Suppressor macrophage (primary cell): ENCODE data around the gene CCNYL1.
A peak's percentile ranks its signal among the peaks of the same experiment; 100 is the strongest.
"Not testable (repeated sequence)": the region's sequence is repeated elsewhere in the genome, so short reads cannot be mapped to it uniquely, and the experiment has no call there.

ENCODE experiments used
- DNase-seq, 4 experiments: peaks; one replicate each; pipeline ENCODE4 v3.0.0-alpha.2; 2020 to 2022

Gene CCNYL1

DNA sequence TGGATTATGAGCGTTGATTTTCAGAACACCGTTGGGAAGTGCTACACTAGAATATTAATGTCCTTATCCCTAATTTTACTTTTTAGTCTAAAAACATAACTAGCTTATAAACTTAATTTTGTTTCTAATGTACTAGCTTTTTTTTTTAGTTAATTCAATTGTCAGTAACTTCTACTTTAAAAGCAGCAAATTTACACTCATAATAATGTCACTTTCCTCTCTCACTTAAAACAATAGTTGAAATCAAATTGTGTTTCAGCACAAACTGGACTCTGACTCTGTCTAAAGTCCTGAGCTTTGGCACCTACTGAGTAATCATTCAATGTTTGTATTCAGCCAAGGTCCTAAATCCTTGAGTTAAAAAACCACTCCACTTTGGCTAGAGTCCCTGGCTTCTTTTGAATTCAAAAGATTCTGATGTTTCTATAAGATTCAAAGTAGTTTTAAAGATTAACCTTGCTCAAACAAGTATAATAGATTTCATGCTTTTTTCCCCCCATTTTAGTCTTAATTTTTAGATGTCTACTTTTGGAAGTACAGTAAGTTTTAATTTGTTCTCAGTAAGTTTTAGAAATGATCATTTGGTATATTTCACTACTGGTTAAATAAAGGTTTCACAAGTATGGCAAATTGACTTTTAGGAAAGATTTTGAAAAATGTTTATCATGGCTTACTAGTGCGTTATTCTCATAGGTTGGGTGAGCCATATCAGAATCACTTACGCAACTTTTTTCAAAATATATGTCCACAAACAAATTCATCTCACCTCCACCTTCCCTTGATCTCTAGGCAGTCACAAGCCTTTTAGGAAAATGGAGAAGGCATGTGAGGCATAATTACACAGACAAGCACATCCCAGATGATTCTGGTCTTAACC, 23.4 kb downstream of the CCNYL1 start:
- no peak for DNase-seq

DNA sequence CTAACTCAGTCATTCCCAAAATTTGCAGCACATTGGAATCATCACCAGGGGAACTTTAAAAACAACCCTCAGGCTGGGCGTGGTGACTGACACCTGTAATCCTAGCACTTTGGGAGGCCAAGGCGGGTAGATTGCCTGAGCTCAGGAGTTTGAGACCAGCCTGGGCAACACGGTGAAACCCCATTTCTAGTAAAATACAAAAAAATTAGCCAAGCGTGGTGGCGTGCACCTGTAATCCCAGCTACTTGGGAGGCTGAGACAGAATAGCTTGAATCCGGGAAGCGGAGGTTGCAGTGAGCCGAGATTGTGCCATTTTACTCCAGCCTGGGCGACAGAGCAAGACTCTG, 24.0 kb downstream of the CCNYL1 start:
- DNase-seq = not testable (repeated sequence)

DNA sequence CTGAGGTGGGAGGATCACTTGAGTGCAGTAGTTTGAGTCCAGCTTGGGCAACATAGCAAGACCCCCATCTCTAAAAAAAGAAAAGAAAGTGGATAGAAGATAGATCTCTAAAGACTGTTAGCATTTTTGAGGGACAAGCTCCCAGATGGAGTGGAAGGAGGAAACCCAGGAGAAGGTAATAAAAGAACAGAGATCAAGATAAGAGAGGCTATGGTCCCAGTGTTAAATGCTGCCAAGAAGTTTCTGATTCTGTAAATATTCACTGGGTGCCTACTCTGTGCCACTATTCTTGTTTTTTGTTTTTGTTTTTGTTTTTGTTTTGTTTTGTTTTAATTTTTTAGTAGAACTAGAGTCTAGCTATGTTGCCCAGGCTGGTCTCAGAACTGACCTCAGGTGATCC, 32.1 kb downstream of the CCNYL1 start:
- no peak for DNase-seq

DNA sequence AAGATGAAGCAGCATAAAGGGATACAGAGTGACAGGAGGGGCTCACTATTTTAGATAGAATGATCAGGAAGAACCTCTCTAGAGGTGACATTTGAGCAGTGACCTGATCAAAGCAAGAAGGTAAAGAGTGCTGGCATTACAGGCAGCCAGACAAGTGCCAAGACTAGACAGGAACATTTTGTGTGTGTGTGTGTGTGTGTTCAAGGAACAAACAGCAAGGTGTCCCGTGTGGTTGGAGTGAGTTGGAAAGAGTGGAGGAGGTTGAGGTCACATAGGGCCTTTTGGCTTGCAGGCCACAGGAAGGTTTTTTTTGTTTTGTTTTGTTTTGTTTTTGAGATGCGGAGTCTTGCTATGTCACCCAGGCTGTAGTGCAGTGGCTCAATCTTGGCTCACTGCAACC, 32.6 kb downstream of the CCNYL1 start:
- no peak for DNase-seq

DNA sequence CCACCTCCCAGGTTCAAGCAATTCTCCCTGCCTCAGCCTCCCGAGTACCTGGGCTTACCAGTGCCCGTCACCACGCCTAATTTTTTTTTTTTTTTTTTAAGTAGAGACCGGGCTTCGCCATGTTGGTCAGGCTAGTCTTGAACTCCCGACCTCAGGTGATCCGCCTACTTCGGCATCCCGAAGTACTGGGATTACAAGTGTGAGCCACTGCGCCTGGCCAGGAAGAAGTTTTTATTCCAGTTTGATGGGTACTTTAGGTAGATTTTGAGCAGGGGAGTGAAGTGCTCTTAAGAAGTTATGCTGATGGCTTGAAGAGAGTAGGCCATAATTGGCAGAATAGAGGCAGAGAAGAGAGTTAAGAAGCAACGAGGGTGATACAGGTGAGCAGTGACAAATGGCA, 33.0 kb downstream of the CCNYL1 start:
- no peak for DNase-seq

DNA sequence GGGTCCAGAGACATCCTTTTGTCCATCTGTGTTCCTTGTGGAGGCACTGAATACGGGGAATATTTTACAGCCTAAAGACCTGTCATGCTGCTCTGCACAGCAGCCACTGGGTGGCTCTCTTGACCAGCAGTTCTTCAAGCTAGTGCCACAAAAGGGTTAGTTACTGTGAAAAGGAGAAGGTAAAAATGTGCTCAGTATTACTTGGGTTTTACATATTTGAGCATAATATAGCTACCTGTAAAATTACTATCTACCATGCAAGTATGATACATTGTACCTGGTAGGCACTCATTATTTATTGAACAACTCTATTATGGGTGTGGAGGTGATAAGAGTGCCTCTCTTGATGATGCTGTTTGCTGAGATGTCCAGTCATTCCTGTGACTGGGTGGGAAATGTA, 34.7 kb downstream of the CCNYL1 start:
- peak; percentile 67 to 81 (median 80) for DNase-seq

DNA sequence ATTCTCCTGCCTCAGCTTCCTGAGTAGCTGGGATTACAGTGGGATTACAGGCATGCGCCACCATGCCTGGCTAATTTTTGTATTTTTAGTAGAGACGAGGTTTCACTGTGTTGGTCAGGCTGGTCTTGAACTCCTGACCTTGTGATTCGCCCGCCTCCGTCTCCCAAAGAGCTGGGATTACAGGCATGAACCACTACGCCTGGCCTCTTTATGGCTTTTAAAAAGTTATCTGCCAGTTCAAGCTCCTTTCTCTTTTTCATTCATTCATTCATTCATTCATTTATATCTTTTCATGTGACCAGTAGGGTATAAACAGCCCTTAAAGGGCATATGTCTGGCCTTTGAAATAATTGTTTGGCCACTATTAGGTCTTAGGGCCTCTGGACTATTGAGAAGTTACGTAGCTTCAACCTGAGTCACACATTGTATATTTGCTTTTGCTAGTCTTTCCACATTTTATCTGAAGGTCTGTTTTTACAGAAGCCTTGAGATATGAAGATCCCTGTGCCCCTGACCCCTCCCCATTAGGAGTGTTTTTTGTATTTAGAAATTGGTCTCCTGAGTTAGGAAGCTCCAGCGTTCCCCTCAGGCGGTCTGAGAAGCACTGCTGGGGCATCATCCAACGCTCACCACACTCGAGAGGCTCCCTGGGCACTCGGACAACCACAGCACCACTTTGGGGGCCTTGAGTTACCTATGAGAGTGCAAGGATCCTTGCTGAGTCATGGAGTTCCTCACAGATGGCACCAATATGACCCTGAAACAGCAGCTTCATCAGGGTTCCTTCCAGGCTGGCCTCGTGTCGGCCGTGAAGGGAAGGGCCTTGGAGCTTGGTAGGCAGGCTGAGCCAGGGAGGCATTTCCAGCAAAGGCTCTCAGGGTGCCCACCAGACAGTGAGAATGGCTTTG, 36.5 kb downstream of the CCNYL1 start:
- no peak for DNase-seq

DNA sequence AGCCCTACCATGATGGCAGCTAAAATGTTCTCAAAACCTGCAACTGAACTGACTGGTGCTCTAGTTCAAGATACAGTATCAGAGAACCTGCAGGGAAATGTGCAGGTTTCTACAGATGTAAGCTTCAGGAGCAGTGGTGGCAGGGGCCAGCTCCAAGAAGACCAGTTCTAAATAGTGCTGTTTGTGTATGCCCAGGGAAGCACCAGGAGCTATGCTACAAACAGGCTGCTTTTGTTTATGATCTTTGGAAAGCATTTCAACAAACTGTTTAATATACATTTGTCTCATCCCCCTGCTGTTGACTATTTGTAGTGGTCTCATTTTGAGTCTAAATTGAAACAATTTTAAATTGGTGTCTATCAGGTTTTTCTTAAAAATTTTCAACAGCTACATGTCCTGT, 37.6 kb downstream of the CCNYL1 start:
- no peak for DNase-seq

DNA sequence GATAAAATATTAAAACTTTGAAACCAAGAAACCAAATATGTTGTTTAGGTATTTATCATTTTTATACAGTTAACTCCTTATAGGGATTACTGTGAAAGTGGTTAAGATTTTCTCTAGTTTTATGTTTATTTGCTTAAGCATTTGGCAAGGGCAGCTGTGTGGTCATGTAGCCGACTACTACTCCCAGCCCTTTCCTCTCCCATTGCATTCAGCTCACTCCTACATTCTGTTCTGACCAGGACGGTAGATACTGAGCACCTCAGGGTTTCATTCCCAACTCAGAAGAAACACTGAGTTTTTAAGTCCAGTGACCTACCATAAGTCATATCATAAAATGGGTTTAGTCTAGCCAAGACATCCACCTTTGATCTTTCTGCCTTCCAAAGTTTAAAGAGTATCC, 38.4 kb downstream of the CCNYL1 start:
- DNase-seq = no peak

DNA sequence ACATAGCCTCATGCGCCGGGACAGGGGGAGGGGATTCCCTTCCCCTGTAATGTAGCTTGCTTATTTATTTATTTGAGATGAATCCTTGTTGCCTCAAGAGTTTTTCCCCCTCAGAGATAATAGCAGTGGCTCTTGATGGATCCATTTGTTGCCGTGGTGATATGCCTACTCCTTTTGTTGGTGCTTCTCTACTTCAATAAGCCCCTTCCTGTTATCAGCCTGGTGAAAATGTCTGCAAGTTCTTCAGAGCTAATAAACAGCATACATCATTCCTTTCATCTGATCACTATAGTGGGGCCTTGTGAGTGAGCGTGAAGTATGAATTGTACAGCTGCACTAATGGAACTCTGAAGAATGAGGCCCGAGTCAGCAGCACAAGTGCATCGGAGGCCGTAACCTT, 38.9 kb downstream of the CCNYL1 start:
- no peak for DNase-seq

DNA sequence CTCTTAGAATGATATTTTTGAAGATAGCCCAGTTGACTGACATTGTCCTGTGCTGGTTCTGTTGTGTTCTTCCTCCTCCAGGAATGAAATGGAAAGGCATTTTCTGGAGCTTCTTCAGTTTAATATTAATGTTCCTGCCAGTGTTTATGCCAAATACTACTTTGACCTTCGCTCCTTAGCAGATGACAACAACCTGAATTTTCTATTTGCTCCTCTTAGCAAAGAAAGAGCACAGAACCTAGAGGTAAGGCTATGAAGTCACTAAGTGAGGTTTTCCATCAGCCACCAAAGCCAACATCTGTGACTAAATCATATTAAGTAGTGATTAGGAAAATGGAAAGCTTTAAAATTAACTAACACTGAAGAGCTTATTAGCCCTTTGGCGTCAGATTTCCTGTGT, 39.4 kb downstream of the CCNYL1 start:
- DNase-seq = no peak

DNA sequence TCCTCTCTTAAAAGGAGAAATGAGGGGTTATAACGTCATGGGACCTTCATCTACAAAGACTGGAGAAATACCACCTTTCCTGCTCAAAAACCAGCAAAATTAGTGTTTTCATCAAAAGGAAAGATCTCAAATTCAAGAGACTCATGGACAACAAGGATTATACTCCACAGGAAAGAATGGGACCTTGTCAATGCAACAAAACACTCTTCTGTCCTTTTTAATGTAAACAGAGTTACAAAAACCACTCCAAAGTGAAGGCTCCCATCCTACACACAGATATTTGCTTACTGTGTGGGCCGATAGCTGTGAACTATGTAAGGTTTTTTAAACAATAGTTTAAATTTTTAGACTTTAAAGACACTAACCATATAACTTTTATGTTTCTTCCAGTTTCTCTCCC, 42.2 kb downstream of the CCNYL1 start:
- not testable (repeated sequence) for DNase-seq

DNA sequence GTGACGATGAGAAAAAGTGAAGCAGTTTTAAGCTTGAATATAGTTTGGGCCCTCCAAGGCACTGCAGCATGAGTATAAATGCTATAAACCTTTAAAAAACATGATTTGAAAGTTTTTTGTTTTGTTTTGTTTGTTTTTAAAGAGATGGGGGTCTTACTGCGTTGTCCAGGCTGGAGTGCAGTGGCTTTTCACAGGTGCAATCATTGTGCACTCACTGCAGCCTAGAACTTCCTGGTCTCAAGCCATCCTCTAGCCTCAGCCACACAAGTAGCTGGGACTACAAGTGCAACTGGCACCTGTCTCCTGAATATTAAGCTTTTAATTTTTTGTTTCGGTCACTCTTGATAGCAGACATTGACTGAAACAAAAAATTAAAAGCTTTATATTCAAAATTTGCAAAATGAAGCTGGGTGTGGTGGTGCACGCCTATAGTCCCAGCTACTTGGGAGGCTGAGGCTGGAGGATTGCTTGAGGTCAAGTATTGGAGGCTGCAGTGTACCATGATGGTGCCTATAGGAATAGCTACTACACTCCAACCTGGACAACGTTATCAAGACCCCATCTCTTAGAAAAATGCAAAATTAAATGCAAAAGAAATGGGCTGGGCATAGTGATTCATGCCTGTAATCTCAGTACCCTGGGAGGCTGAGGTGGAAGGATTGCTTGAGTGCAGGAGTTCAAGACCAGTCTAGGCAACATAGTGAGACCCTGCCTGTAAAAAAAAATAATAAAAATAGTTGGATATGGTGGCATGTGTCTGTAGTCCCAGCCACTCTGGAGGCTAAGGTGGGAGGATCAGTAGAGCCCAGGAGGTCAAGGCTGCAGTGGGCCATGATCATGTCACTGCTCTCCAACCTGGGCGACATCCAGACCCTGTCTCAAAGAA, 43.3 kb downstream of the CCNYL1 start:
- DNase-seq = no peak

DNA sequence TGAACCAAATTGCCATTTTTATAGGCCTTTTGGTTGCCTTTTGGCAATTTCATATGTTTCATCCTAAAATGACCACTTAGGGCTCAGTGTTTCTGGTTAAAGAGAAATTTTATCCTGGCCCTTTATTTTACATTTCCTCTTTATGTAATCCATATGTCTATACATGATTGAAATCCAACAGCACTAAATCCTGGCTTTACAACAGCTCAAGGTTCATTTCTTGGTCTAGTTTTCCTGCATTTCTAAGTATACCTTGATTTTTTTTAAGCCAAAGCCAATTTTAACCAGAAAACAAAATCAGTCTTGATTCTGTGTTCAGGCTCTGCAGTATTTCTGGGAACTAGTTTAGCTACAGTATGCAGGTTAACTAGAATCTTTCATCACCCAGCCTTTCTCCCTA, 46.6 kb downstream of the CCNYL1 start:
- no peak for DNase-seq

DNA sequence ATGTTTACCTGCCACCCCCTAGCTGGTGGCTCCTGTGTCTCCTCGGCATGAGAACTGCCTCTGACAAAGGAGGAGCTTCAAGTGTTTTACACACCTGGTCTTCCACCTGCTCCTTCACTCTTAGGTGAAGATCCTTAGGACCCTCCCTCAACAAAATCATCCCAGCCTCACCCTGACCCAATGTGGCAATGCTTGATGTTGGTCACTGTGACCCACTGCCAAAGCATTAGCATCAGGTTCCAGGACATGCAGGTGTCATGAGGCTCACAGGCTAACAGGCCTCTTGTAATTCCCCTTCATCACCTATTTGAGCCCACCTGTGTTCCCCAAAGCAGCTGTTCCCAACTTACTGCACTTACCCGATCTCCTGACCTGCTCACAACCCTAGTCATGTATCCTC, 48.5 kb downstream of the CCNYL1 start:
- DNase-seq = no peak

DNA sequence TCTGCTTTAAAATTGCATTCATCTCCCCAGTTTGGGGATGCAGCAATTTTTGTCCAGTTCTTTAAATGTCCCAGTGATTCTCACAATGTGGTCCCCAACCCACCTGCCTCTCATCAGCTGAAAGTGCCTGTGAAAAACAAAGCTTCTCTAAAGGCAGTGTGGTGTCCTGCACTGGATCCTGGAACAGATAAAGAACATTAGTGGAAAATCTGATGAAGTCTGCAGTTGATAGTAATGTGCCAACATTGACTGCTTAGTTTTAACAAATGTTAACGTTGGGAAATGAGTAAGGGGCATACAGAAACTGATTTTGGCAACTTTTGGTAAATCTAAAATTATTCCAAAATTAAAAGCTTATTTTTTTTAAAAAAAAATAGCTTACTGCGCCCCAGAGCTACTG, 49.0 kb downstream of the CCNYL1 start:
- DNase-seq = no peak

DNA sequence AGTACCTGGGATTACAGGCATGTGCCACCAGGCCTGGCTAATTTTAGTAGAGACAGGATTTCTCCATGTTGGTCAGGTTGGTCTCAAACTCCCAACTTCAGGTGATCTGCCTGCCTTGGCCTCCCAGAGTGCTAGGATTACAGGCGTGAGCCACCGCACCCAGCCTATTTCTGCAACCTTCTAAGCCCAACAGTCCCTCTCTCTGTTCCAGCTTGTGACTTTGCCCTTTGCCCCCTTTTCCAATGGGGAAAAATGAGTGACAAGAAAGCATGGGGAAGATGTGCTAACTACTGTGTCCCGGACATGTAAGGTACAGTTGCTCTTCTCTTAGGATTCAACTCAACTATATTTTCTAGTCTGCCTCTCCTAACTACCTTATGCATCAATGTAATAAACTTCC, 50.0 kb downstream of the CCNYL1 start:
- DNase-seq = not testable (repeated sequence)

DNA sequence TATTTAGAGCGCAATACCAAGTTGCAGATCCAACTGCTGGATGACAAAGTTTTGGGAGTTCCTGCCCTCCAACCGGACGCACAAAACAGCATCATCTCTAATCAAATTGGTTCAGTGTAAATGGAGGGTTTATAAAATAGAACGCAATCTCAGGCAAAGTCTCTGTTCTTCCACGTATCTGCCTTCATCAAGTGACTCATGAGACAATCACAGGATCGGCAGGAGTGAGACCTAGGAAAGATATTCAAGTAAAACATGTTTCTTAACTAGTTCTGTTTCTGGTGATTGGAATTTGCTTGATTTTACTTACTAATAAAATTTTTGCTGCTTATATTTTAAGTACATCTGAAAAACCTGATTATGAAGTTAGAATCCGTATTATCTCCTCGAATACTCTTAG, 50.7 kb downstream of the CCNYL1 start:
- DNase-seq = no peak

DNA sequence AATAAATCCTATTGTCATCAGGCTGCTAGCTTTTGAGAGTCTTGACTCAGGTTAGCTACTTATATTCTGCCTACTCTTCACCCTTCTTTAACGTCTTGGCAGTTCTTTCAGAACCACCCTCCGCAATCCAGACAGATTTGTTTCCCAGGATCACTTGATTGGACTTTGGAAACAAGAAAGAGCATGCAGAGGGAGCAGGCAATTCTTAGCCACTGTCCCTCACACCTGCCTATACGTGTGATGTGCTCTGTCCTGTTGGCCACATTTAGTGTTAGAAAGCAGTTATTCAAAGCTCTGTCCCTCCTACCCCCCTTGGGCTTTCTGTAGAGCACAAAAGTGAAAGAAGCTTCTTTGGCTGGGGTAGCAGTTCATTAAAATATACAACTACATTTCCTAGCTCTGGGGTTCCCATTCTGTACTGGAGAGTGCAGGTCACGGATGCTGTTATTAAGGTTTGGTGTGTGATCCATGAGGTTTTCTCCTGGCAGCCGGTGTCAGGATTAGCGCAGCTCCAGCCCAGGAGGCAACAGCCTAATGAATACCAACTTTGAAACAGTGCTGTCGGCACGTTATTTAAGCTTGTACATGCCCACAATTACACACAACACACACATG, 52.0 kb downstream of the CCNYL1 start:
- no peak for DNase-seq

DNA sequence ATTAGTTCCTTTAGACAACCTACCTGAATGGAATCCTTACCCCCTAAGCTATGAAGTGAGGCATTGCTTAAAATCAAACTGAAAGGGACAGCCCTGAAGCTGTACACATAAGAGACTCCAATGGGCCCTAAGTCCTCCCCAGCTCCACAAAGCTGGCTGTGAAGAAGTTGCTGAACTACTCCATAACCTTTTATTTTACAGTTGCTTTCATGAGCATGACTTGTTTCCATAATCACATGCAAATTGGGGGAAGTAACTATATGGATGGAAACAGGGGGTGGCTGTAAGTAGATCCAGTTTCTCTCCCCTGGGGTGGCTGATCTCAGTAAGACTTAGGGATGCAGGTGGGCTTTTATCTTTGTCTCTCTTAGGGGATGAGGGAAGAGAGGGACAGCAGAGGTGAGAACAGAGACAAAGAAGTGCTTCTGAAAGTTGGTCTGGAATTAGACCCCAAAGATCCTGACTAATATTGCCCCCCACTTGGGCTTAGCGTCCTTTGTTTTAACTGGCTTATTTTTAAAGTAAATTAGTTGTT, 52.7 kb downstream of the CCNYL1 start:
- peak in 2 of 4 experiments; percentile 20 to 21 for DNase-seq

DNA sequence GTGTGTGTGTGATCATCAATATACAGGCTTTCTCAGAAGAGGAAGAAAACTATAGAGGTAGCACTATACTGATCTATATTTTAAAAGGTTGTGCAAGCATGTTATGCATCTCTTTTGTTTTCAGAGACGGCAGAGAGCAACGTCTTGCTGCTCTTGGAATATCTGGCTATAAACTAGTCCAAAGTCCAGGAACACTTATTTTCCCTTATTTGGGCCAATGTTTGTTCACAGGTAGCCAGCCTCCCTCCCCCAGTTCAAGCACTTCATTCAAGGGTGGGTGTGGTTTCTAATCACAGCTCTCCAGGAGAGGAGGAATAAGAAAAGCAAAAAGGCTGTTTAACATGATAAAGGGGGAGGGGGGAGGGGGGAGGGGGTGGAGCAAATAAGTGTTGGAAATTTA, 54.1 kb downstream of the CCNYL1 start:
- no peak for DNase-seq

DNA sequence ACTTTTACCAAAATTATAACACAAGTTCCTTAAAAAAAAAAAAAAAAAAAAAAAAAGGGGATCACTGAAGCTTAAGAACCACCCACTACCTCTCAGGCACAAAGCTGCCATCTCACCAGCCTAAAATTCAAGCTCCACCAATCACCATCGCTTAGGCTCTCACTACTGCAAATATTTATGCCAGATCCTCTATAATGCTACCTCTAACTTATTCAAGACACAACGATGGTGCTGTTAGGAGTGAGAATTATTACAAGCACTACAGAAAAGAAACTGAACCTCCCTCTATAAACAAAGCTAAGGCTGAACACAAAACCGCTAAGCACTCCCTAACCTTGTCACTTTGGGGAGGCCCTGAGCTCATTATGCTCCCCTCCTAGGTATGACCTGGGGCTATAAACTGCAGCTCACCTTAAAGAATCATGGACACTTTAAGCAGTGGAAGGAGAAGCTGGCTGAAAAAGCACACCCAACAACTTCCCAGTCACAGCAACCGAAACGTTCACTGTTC, 54.7 kb downstream of the CCNYL1 start:
- DNase-seq = peak in 3 of 4 experiments; percentile 10 to 37 (median 31)
